ENCODE measurements around the gene SCGN. TPM values are rescaled to one million over a fixed set of nuclear protein-coding genes. Genes with fewer than 3 reads are reported as not detected.

SCGN gene
- polyA plus RNA-seq, 3 donors, result not detected

DNA sequence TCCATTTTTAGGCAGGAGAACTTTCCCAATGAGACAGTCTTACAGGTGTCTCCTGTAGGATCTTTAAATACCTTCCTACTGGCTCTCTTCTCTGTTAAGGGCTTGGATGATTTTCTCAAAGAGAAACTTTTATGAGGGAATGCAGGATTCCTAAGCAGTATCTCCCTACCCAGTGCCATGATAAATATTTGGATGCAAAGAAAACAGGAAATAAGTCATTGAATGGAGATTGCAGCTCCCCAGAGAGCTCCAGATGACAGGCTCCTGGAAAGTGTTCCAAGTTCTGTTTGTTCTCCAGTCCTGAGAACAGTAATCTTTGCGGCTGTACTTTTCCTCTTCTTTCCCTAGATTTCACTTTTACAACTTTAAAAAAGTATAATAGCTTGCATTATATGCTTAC is 2.4 kb upstream of the SCGN start:
- H2AFZ ChIP-seq (ENCODE audit: insufficient read depth, low read depth, low read length, poor library complexity, severe bottlenecking), result no peak overlapping the region
- H3K79me2 ChIP-seq (ENCODE audit: insufficient read depth, low read length), result no peaks in the 10 kb centered on the region
- WGBS (ENCODE audit: insufficient coverage), result no CpG with 5 or more reads among the region's 1 CpG
- no peak overlapping the region for H3K4me3 Mint-ChIP-seq
- H3K9me3 Mint-ChIP-seq, result peaks cover 0 to 7% (median 0%) of the 10 kb centered on the region in 7 donors
- no peak for DNase-seq
- no peak overlapping the region for H3K27ac Mint-ChIP-seq
- H3K36me3 Mint-ChIP-seq, result no peaks in the 10 kb centered on the region
- TF ChIP-seq, protein P1, sequence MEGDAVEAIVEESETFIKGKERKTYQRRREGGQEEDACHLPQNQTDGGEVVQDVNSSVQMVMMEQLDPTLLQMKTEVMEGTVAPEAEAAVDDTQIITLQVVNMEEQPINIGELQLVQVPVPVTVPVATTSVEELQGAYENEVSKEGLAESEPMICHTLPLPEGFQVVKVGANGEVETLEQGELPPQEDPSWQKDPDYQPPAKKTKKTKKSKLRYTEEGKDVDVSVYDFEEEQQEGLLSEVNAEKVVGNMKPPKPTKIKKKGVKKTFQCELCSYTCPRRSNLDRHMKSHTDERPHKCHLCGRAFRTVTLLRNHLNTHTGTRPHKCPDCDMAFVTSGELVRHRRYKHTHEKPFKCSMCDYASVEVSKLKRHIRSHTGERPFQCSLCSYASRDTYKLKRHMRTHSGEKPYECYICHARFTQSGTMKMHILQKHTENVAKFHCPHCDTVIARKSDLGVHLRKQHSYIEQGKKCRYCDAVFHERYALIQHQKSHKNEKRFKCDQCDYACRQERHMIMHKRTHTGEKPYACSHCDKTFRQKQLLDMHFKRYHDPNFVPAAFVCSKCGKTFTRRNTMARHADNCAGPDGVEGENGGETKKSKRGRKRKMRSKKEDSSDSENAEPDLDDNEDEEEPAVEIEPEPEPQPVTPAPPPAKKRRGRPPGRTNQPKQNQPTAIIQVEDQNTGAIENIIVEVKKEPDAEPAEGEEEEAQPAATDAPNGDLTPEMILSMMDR (IDR thresholded peaks at IDR 0.05), result no peak
- peaks cover 40 to 65% of the 10 kb centered on the region in 2 donors for H3K27me3 ChIP-seq (ENCODE audit: control insufficient read depth in 2 of 2, insufficient read depth in 2 of 2, low read length in 2 of 2)
- H3K27me3 Mint-ChIP-seq (ENCODE audit: low read depth in 3 of 3), result peaks cover 31 to 62% (median 32%) of the 10 kb centered on the region in 3 donors
- H4K20me1 ChIP-seq (ENCODE audit: insufficient read depth, low read length), result no peaks in the 10 kb centered on the region
- no peak overlapping the region for H3K4me3 ChIP-seq (replicated peaks in 1 of 3; ENCODE audit: low read depth in 2 of 3, low read length in 3 of 3)
- intact Hi-C loops (cut with micrococcal nuclease), result no loop called here
- H3K4me2 ChIP-seq (replicated peaks; ENCODE audit: extremely low read depth, low read length, poor library complexity, severe bottlenecking), result no peak overlapping the region
- H3K9me3 ChIP-seq (replicated peaks in 1 of 2; ENCODE audit: control insufficient read depth in 1 of 2, insufficient read depth in 1 of 2, low read length in 2 of 2), result peaks cover 0 to 8% of the 10 kb centered on the region in 2 donors
- H3K36me3 ChIP-seq (replicated peaks in 1 of 2; ENCODE audit: control insufficient read depth in 1 of 2, insufficient read depth in 2 of 2, low read length in 2 of 2), result no peaks in the 10 kb centered on the region
- no peak overlapping the region for H3K9ac ChIP-seq (ENCODE audit: insufficient read depth, low read length, poor library complexity, severe bottlenecking)
- H3K4me1 Mint-ChIP-seq, result no peaks in the 10 kb centered on the region
- H3K4me1 ChIP-seq (ENCODE audit: control insufficient read depth in 1 of 2, insufficient read depth in 2 of 2, low read length in 2 of 2), result no peaks in the 10 kb centered on the region
- no peak overlapping the region for H3K27ac ChIP-seq (ENCODE audit: low read depth in 1 of 2, low read length in 2 of 2)

DNA sequence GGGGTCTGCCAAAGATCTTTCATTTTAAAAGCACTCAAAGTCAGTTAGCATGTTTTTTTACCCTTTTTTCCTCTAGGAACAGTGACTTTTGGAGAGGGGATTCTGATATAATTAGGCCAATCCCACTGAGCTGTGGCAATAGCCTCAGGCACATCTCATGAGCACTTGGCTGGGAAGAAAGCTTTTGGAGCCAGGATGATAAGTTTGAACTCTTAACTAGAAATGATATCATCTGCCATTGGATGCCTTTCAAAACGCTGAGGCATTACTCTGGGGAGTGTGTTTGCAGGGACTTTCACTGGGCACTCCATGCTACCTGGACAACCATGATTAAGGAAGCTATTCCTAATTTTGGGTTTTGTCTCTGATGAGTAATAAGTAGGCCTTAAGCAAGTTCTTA is 3.7 kb downstream of the SCGN start:
- no peak overlapping the region for H3K27ac ChIP-seq (ENCODE audit: low read depth in 1 of 2, low read length in 2 of 2)
- no peak overlapping the region for H3K4me2 ChIP-seq (replicated peaks; ENCODE audit: extremely low read depth, low read length, poor library complexity, severe bottlenecking)
- no peaks in the 10 kb centered on the region for H3K36me3 ChIP-seq (replicated peaks in 1 of 2; ENCODE audit: control insufficient read depth in 1 of 2, insufficient read depth in 2 of 2, low read length in 2 of 2)
- Mint-ChIP-seq H3K27me3 (ENCODE audit: low read depth in 3 of 3) (peaks cover 19 to 34% (median 20%) of the 10 kb centered on the region in 3 donors), H3K36me3 (no peaks in the 10 kb centered on the region), H3K27ac (no peak overlapping the region), H3K9me3 (peaks cover 0 to 7% (median 2%) of the 10 kb centered on the region in 7 donors), H3K4me1 (no peaks in the 10 kb centered on the region), H3K4me3 (no peak overlapping the region)
- no peak overlapping the region for H2AFZ ChIP-seq (ENCODE audit: insufficient read depth, low read depth, low read length, poor library complexity, severe bottlenecking)
- no peak overlapping the region for H3K9ac ChIP-seq (ENCODE audit: insufficient read depth, low read length, poor library complexity, severe bottlenecking)
- peaks cover 0 to 8% of the 10 kb centered on the region in 2 donors for H3K9me3 ChIP-seq (replicated peaks in 1 of 2; ENCODE audit: control insufficient read depth in 1 of 2, insufficient read depth in 1 of 2, low read length in 2 of 2)
- no peaks in the 10 kb centered on the region for H3K79me2 ChIP-seq (ENCODE audit: insufficient read depth, low read length)
- H4K20me1 ChIP-seq (ENCODE audit: insufficient read depth, low read length), result no peaks in the 10 kb centered on the region
- no peaks in the 10 kb centered on the region for H3K4me1 ChIP-seq (ENCODE audit: control insufficient read depth in 1 of 2, insufficient read depth in 2 of 2, low read length in 2 of 2)
- no peak for DNase-seq
- intact Hi-C loops (cut with micrococcal nuclease), result no loop called here
- H3K27me3 ChIP-seq (ENCODE audit: control insufficient read depth in 2 of 2, insufficient read depth in 2 of 2, low read length in 2 of 2), result peaks cover 23 to 29% of the 10 kb centered on the region in 2 donors
- TF ChIP-seq, protein P1 (IDR thresholded peaks at IDR 0.05), result no peak
- 100% methylated on average over 1 of the region's 1 CpG for WGBS (ENCODE audit: insufficient coverage)
- no peak overlapping the region for H3K4me3 ChIP-seq (replicated peaks in 1 of 3; ENCODE audit: low read depth in 2 of 3, low read length in 3 of 3)

Measured in CD14-positive monocyte (primary cell).